ENCODE data around the gene LELP1. TPM values are rescaled to one million over a fixed set of nuclear protein-coding genes. Genes with fewer than 3 reads are reported as not detected.

The LELP1 gene
- total RNA-seq, 1 experiment from 2014 or later: not detected

GRCh38 chr1:153246825-153247224, 43.6 kb downstream of the LELP1 start:
- H3K9me3 ChIP-seq (ENCODE audit: control insufficient read depth, low read depth, low read length): no peaks in the 10 kb centered on the region

More at GRCh38 chr1:153246825-153247224, 43.6 kb downstream of the LELP1 start:
- Histone ChIP-seq H3K9ac (ENCODE audit: extremely low read depth, insufficient read length, low read length) (no peak overlapping the region), H3K79me2 (ENCODE audit: insufficient read depth, low read length) (no peaks in the 10 kb centered on the region), H4K20me1 (ENCODE audit: control insufficient read depth, insufficient read depth, insufficient read length) (peaks cover 7% of the 10 kb centered on the region), H3K14ac (ENCODE audit: insufficient read depth, low read length) (no peak overlapping the region), H2BK20ac (ENCODE audit: low read depth, low read length, poor library complexity, severe bottlenecking) (no peak overlapping the region), H3K23me2 (ENCODE audit: insufficient read length, low read depth, low read length, poor library complexity, severe bottlenecking) (peaks cover 4% of the 10 kb centered on the region), H3K79me1 (ENCODE audit: insufficient read depth, low read depth, low read length, poor library complexity, severe bottlenecking) (no peaks in the 10 kb centered on the region), H2BK15ac (ENCODE audit: low read depth, low read length) (no peak overlapping the region), H4K8ac (replicated peaks; ENCODE audit: insufficient read length, low read depth, low read length) (no peak overlapping the region), H2AFZ (ENCODE audit: low read length) (no peak overlapping the region), H3K4me2 (ENCODE audit: insufficient read depth, insufficient read length, low read length) (no peak overlapping the region), H3K56ac (ENCODE audit: insufficient read length, low read depth, low read length) (no peak overlapping the region), H3K18ac (ENCODE audit: insufficient read length, low read depth, low read length) (no peak overlapping the region), H2BK5ac (ENCODE audit: insufficient read length, low read length) (no peak overlapping the region), H3K4ac (ENCODE audit: low read depth, low read length) (no peak overlapping the region), H3T11ph (ENCODE audit: low read length) (no peak overlapping the region), H3K27ac (ENCODE audit: insufficient read length, low read depth, low read length) (no peak overlapping the region), H3K27me3 (ENCODE audit: insufficient read depth, low read length) (no peaks in the 10 kb centered on the region), H3K23ac (ENCODE audit: insufficient read length, low read depth, low read length) (no peak overlapping the region), H2BK12ac (ENCODE audit: insufficient read length, low read depth, low read length) (no peak overlapping the region), H4K91ac (ENCODE audit: insufficient read length, low read depth, low read length) (no peak overlapping the region), H3K4me1 (ENCODE audit: insufficient read depth, low read length) (no peaks in the 10 kb centered on the region), H2AK5ac (ENCODE audit: insufficient read length, low read length) (no peak overlapping the region), H4K5ac (ENCODE audit: insufficient read length, low read depth, low read length) (no peak overlapping the region), H2BK120ac (ENCODE audit: low read depth, low read length, poor library complexity, severe bottlenecking) (no peak overlapping the region)
- no CpG with 5 or more reads among the region's 2 CpGs for WGBS (ENCODE audit: extremely low coverage, insufficient read length, low lambda C conversion rate)
- H3K27ac Mint-ChIP-seq: no peak overlapping the region
- H3K4me1 Mint-ChIP-seq: no peaks in the 10 kb centered on the region
- peaks cover 18% of the 10 kb centered on the region for H3K27me3 Mint-ChIP-seq (ENCODE audit: low read depth)
- no peak for DNase-seq
- peaks cover 0 to 7% (median 0%) of the 10 kb centered on the region in 3 experiments; a peak in 2 of 7 replicates for H3K36me3 Mint-ChIP-seq (ENCODE audit: insufficient read depth in 1 of 3, low read depth in 3 of 3)
- H3K4me3 Mint-ChIP-seq: no peak overlapping the region
- H3K9me3 Mint-ChIP-seq: peaks cover 8 to 22% of the 10 kb centered on the region in 2 experiments; a peak in 4 of 5 replicates
- no peak for TF ChIP-seq CTCF (conservative IDR thresholded peaks at IDR 0.05)

Data from H9 (cell line).